CD4-positive, alpha-beta T cell treated with Interleukin-1 beta for 1 hour (primary cell): ENCODE measurements around the gene GPSM3.
"Not testable (repeated sequence)": the region's sequence is repeated elsewhere in the genome, so short reads cannot be mapped to it uniquely, and the experiment has no call there.

Experiments
- DNase-seq, 2 donors: peaks; one replicate each; pipeline ENCODE4 v3.0.0-alpha.2; 2020 to 2022

Gene GPSM3

GRCh38 chr6:32148289-32149091, 44.0 kb downstream of the GPSM3 start:
- peak; percentile 76 to 78 for DNase-seq

- DNase-seq: no peak
These were observed 44.9 kb downstream of the GPSM3 start for GRCh38 chr6:32147401-32148132.

DNA sequence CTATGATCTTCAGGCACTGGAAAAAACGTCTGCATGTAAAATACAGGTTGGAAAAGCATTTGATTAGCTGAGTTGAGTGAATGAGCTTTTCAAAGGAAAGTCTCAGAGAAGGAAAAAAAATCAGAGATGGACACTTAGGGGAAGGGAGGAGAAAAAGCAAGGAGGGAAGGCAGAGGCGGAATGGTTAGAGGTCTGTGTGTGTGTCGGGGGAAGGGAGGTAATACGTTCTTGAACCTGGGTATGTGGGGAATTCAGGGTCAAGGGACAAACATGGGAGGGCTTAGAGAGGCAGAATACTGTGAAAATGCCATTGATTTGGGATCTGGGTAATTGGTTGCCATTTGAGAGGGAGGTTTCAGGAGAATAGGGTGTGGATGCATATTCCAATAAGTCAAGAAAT, 45.8 kb downstream of the GPSM3 start:
- no peak for DNase-seq

- no peak for DNase-seq
These were observed 46.2 kb downstream of the GPSM3 start for GRCh38 chr6:32146287-32146686.

DNA sequence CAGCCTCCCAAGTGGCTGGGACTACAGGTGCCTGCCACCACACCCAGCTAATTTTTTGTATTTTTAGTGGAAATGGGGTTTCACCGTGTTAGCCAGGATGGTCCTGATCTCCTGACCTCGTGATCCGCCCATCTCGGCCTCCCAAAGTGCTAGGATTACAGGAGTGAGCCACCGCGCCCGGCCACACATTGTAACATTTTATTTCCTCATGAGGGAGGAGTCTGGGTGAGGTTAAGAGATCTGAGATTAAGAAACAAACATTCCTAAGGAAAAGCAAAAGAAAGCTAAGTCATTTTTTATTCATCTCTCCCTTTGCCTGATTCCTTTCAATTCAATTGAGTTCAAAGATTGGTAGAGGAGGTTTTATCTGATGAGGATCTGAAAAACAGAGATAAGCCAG, 48.2 kb downstream of the GPSM3 start:
- not testable (repeated sequence) for DNase-seq
